HG02884 (cell line): ENCODE measurements around the gene RNF220.

Experiments used
- ATAC-seq: cut with Tn5 transposase; IDR thresholded peaks from one replicate; pipeline ENCODE4 v1.9.1; 2021; ENCODE audit warnings: mild to moderate bottlenecking, moderate library complexity; ENCODE audit not compliant: unreplicated experiment

The RNF220 gene

GRCh38 chr1:44606701-44607281, 201.7 kb downstream of the RNF220 start:
- ATAC-seq, result no peak

GRCh38 chr1:44608141-44608540, 203.1 kb downstream of the RNF220 start:
- ATAC-seq, result no peak

- no peak for ATAC-seq
Measured at GRCh38 chr1:44609412-44609767, 204.3 kb downstream of the RNF220 start.

- ATAC-seq, result no peak
Measured at GRCh38 chr1:44609768-44610526, 204.9 kb downstream of the RNF220 start.

DNA sequence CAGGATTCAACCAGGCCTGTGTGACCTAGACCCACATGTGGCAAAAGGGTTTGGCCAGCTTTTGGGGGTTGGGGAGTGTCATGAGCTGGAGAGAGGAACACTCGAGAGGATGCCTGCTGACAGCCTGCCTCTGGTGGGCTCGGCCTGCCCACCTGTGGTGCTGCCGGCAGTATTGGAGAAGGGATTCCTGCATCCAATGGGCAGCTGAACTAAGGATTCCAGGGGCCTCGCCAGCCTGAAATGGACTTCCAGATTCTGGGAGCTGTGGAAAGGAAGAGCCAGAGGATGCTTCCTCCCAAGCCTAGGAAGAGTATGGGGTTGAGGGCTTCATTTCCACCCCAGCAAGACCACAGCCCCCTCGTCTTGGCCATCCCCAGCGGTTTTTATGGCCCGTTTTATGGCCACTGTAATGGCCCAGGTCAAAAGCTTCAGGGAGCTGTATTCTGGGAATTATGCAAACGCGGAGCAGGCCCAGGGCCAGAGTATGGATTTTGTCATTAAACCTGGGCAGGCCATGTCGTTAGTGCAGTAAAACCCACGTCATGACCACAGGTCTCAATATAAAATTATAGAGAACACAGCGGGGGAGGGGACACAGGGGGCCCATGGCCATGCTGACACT, 205.6 kb downstream of the RNF220 start:
- no peak for ATAC-seq

DNA sequence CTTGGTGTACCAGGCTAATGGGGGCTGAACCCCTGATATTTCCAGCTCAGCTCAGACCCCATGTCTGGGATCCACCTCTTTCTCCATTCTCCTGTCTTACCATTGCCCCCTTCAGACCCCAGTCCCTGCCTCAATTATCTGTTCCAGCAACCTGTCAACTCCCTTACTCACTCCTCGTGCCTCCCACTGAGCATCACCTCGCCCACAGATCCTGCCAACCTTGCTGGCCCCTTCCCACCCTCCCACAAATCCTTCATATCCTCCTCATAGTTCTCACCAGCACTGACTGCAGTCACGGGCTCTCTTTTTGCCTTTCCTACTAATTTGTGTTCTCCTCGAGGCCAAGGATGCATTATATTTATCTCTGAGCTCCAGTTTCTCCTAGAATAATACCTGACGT, 206.4 kb downstream of the RNF220 start:
- ATAC-seq, result no peak

DNA sequence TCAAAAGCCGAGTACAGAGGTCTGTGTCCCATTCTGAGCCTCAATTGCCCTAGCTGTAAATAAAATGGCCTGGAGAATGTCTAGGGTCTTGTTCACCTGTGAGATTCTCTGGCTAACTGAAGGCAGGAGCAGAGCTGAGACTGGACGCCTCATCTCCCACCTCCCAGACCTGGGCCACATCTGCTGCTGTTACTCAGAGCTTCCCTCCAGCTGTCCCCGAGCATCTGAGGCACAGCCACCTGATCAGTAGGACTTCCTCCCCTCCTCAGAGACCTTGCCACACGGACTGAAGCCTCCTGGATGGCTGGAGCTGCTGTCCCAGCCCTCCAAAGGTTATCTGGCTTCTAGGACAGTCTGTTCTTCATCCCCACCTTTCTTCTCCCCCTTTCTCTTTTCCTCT, 206.8 kb downstream of the RNF220 start:
- ATAC-seq, result no peak

DNA sequence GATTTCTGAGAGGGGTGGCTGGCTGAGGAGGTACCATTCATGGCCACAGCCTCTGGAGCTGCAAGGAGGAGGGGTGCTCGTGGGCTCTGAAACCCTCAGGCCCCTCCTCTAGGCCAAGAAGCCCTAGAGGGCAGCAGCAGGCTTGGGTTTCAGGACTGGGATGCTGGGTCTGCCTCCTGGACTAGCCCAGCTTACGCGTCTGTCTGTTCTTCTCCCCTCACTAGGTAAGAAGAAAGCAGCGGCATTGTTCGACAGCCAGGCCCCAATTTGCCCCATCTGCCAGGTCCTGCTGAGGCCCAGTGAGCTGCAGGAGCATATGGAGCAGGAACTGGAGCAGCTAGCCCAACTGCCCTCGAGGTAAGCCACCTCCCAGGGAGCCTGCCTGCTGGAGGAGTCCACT, 208.9 kb downstream of the RNF220 start:
- no peak for ATAC-seq

DNA sequence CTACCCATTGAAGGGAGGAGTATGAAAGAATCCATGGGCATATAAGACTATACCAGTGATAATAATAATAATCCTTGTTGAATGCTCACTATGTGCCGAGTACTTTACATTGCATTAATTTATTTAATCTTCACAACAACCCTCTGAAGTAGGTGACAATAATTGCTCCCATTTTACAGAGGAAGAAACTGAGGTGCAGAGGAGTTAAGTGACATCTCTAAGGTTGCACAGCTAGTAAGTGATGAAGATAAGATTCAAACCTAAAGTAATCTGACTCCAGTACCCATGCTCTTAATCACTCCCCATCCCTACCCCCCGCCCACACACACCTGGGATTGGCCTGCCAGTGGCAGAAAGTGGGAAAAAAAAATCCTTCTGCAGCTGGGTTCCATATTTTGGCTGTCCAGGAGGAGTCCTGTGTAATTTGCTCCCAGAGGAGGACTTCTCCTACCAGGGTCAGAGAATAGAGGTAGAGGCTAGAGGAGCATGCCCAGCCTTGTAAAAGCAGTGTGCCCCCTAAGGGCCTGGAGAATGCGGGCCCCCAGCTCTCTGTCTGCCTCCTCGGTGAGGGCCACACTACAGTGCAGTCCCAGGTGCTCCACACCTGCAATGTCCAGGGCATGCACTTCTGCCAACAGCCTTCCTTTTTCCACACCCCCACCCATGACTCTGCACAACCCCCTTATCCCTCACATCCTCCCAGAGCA, 211.4 kb downstream of the RNF220 start:
- no peak for ATAC-seq

GRCh38 chr1:44616991-44617702, 212.1 kb downstream of the RNF220 start:
- no peak for ATAC-seq

- ATAC-seq, result no peak
Measured at GRCh38 chr1:44617703-44618029, 212.6 kb downstream of the RNF220 start.

DNA sequence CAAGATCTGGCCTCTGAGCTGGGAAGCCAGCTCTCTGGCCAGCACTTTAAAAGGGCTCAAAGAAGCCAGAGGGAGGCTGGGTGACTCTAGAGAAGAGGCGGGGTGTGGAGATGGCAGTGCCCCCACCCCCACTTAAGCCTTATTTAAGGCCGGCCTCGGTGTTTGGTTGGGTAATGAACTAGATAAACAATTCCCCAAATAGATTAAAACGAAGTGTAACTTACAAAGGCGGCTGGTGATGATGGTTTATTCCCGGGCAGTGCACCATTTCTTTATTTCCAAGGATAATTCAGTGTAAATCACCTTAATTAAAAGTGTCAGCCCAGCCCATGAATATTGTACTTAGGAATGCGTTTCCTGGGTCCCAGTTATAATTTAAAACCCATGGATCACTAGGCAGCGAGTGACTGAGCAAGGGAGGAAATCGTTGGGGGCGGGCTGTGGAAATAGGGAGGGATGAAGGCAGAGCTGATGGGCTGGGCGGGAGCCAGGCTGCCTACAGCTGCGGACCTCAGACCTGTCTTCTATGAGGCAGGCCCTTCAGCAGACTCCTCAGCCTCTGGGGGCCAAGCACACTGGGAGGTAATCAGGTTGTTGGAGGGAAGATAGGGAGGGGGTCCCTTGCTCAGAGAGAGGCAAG, 214.3 kb downstream of the RNF220 start:
- no peak for ATAC-seq

GRCh38 chr1:44620072-44620471, 215.0 kb downstream of the RNF220 start:
- no peak for ATAC-seq

- no peak for ATAC-seq
Measured at GRCh38 chr1:44621841-44622286, 216.8 kb downstream of the RNF220 start.

DNA sequence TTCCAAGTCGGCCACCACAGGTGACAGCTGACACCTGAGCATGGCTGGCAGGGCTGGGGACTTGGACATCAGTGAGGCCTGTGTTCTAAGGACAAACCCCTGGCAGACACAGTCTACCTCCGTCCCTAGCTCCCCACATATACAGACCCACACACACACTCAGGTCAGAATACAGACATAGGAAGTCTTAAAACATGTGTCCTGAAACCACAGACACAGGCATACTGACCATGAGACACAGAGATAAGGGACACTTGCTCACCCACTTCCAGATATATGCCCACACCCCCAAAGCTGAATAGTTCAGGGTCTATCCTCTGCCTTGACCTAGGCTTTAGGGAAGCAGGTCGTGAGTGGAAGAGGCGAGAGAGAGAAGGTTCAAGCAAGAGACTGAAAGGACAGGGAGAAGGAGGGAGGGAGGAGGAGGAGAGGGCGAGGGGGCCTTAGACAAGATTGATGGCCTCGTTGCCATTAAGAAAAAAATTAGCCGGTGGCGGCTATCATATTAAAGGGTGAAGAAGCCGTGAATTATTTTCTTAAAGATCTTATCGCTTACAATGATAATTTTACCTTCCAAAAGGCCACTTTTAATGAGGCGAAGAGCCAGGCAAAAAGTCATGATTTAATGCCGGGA, 219.3 kb downstream of the RNF220 start:
- no peak for ATAC-seq

- no peak for ATAC-seq
Measured at GRCh38 chr1:44625348-44625747, 220.3 kb downstream of the RNF220 start.

DNA sequence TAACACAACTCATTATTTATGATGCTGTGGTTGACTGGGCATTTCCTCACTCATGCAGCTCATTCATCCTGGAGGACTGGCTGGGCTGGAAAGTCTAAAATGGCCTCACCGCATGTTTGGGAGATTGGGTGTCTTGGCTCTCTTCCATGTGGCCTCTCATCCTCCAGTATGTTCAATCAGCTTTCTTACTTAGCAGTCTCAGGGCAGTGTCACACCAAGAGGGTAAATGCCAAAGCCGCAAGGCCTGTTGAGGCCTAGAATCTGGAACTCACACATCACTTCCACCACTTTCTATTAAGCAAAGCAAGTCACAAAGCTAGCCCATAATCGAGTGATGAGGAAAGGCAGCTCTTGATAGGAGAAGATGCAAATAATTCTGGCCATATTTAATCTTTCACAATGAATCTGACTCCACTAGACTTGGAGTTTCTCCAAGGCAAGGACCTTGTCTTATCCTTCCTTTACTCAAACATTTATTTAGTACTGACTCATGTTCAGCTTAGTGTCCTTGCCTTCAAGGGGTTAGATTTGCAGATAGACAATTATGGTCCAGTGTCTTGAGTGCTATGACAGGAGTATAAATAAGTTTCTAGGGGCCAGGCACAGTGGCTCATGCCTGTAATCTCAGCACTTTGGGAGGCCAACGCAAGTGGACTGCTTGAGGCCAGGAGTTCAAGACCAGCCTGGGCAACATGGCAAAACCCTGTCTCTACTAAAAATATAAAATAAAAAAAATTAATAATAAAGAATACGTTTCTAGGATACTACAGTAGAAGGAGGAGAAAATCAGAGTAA, 224.1 kb downstream of the RNF220 start:
- ATAC-seq, result no peak

DNA sequence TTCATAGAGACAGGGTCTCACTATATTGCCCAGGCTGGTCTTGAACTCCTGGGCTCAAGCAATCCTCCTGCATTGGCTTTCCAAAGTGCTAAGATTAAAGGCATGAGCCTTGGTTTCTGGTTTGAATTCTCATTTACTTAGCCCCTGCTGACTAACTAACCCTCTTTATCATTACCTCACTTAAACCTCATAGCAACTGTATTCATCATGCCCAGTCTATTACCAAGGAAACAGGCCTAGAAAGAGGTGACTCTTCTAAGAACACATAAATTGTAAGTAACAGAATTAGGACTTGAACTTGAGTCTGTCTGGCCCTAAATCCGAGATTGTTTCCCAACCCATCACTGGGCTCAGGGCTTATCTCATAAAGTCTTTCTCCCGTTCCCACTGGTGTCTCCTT, 225.1 kb downstream of the RNF220 start:
- no peak for ATAC-seq

GRCh38 chr1:44631333-44631646, 226.2 kb downstream of the RNF220 start:
- ATAC-seq, result peak; percentile 7
